GM13977 (cell line): ENCODE data around the gene FLT1.

Experiments used
- DNase-seq: peaks from one replicate; pipeline ENCODE4 v3.0.0; 2012; ENCODE audit warnings: low spot score
- CTCF ChIP-seq: IDR thresholded peaks from 2 replicates; pipeline ENCODE4 v1.5.1; 2012; ENCODE audit warnings: mild to moderate bottlenecking, control low read depth; ENCODE audit not compliant: insufficient read depth; ENCODE audit errors: extremely low read depth, missing control alignments
- in situ Hi-C: fragments of 300-500 bp; cut with MboI; formaldehyde crosslinking; loops from one replicate; pipeline ENCODE4 v1.12.0; 2022; ENCODE audit warnings: low sequenced_read_pairs, low pct_unique_long_range_greater_than_20kb, mixed read lengths, inconsistent platforms; ENCODE audit not compliant: unreplicated experiment

Gene FLT1

GRCh38 chr13:28344163-28344562, 150.8 kb downstream of the FLT1 start:
- TF ChIP-seq CTCF, result no peak
- no peak for DNase-seq
- in situ Hi-C loops, result loop anchor here (25.0 kb wide), 1 partner anchor 443 kb away; no protein-coding TSS in a partner anchor

GRCh38 chr13:28342251-28342650, 152.7 kb downstream of the FLT1 start:
- no peak for TF ChIP-seq CTCF
- no peak for DNase-seq
- in situ Hi-C loops, result loop anchor here (25.0 kb wide), 1 partner anchor 445 kb away; no protein-coding TSS in a partner anchor

- no peak for DNase-seq
- no peak for TF ChIP-seq CTCF
- in situ Hi-C loops, result loop anchor here (25.0 kb wide), 1 partner anchor 447 kb away; no protein-coding TSS in a partner anchor
Measured at GRCh38 chr13:28340272-28340793, 154.6 kb downstream of the FLT1 start.

GRCh38 chr13:28339419-28339818, 155.5 kb downstream of the FLT1 start:
- no peak for TF ChIP-seq CTCF
- DNase-seq, result no peak
- in situ Hi-C loops, result loop anchor here (25.0 kb wide), 1 partner anchor 448 kb away; no protein-coding TSS in a partner anchor

GRCh38 chr13:28338742-28339141, 156.2 kb downstream of the FLT1 start:
- no peak for TF ChIP-seq CTCF
- no peak for DNase-seq
- in situ Hi-C loops, result loop anchor here (25.0 kb wide), 1 partner anchor 449 kb away; no protein-coding TSS in a partner anchor

- no peak for TF ChIP-seq CTCF
- in situ Hi-C loops, result loop anchor here (25.0 kb wide), 1 partner anchor 449 kb away; no protein-coding TSS in a partner anchor
- DNase-seq, result no peak
Measured at GRCh38 chr13:28338006-28338574, 156.8 kb downstream of the FLT1 start.
